ENCODE data around the gene YKT6.

The YKT6 gene

GRCh38 chr7:44219371-44220045, 18.7 kb downstream of the YKT6 start:
- no peak for DNase-seq

- no peak for DNase-seq
Measured at GRCh38 chr7:44220046-44220357, 19.2 kb downstream of the YKT6 start.

GRCh38 chr7:44220358-44221112, 19.8 kb downstream of the YKT6 start:
- no peak for DNase-seq

GRCh38 chr7:44221231-44221791, 20.5 kb downstream of the YKT6 start:
- no peak for DNase-seq

GRCh38 chr7:44222074-44222473, 21.3 kb downstream of the YKT6 start:
- no peak for DNase-seq

GRCh38 chr7:44222776-44223261, 22.0 kb downstream of the YKT6 start:
- DNase-seq, result no peak

- DNase-seq, result no peak
Measured at GRCh38 chr7:44223362-44224079, 22.7 kb downstream of the YKT6 start.

- no peak for DNase-seq
Measured at GRCh38 chr7:44224080-44224973, 23.5 kb downstream of the YKT6 start.

DNA sequence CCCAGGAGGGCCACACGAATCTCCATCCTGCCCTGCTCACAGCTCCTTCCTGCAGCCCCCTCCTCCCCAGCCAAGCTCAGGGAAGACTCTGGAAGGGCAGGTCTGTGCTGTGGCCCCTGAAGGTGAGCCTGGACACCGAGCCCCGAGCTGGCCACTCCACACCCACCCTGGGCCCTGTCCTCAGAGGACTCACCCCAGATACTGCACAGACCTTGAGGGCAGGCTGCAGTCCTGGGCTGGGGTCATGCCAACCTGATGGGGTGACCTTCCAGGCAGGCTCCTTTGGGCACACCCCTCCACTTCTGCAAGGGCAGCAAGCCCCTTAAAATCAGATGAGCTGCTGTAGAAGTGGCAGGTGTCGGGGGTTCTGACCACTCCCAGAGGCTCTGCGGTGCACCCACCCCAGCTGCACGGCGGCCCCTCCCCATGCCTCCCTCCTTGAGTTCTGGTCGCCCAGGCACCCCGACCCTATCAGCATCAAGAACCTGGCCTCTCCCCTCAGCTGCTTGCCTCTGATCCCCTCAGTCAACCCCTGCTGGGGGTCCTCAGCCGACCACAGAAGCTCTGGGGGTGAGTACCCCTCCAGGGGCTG, 24.3 kb downstream of the YKT6 start:
- DNase-seq, result no peak

DNA sequence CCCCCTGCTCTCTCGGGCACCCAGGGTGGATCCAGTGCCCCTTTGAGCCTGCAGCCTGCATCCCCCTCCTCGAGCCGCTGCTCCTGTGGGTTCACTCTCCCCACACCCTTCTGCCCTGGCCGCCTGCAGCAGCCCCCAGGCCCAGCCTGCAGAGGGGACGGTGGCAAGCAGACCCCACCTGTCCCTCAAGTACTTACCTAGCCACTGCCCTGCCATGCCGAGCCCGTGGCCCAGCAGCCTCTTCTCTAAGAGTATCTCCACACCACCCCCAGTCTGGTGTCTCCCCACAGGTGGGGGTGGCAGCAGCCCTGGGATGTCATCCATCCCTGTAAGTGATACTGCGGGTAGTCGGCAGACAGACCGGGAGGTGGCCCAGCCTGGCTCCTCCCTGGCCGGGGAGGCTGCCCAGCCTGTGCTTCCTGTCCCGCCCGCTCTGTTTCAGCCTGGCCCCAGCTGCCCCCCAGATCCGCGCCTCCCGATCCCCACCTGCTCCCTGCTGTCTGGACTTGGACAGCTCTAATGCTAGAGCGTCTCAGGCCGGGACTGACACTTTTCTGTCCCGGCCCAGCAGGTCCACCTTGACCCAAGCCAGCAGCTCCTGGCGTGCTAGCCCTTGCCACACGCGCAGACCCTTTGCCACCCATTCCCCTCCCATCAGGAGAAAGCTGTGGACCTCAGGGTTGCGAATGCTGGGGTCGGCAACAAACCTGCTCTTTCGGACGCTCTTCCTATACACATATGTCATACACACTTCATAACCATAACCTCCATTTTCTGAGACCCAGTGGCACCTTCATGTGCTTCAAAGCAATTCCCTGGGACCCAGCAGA, 25.0 kb downstream of the YKT6 start:
- no peak for DNase-seq

DNA sequence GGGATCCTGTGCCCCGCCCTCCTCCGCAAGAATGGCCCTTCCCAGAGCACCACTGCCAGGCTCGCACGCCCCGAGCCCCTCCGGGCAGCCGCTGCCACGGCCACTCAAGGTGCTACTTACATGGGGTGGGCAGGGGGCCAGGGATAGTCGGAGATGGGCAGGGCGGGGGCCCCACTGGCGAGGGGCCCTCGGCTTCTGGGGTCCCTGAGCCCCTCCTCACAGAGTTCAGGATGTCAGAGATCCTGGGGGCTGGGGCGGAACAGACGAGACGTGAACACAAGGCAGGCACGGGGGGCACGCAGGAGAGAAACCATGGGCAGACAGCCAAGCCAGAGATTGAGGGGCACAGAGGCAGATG, 25.6 kb downstream of the YKT6 start:
- DNase-seq, result no peak

DNA sequence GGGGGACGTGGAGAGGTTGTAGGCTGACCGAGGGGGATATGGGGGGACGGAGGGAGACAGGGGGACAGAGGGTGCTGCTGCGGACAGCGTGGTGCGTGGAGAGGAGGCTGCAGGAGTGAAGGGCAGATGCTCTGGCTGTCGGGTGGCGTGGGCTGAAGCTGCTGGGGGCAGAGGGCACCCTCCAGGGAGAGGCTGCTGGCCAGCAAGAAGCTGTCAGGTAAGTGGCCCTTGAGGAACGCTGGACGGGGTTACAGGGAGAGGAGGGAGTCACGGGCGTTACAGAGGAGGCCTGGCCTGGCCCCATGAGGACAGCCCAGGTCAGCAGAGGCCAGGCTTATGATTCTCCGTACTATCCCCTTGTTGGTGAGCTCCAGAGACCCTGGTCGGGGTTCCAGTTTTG, 27.1 kb downstream of the YKT6 start:
- no peak for DNase-seq

DNA sequence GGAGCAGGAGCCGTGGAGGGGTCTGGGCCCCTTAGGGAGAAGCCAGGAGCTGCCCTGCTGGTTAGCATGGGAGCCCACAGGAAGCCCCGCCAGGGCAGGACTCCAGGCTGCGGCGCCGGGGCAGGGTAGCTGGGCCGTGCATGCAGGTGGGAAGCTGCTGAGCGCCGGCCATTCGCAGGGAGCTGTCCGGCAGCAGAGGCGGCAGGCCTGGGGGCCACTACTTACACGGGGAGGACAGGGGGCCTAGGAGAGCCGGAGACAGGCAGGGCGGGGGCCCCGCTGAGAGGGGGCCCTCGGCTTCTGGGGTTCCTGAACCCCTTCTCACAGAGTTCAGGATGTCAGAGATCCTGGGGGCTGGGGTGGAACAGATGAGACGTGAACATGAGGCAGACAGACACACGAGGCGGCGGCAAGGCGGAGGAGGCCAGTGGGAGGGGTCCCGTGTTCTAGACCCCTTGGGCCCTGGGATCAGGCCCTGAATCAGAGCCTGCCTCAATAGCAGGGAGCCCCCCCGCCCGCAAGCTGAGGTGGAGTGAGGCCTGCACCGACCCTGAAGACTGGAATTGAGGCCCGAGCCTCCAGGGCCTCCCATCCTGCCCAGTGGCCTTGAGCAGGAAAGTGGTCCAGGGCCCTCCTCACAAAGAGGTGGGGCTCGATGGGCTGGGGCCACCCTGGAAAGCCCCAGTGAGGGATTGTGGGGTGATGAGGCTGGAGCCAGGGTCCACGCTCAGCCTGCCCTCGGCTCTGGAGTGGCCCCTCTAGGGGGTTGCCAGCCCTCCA, 28.0 kb downstream of the YKT6 start:
- no peak for DNase-seq

- DNase-seq, result no peak
Measured at GRCh38 chr7:44229546-44230105, 28.8 kb downstream of the YKT6 start.

- DNase-seq, result no peak
Measured at GRCh38 chr7:44230286-44230685, 29.5 kb downstream of the YKT6 start.

GRCh38 chr7:44231088-44231487, 30.3 kb downstream of the YKT6 start:
- no peak for DNase-seq

- no peak for DNase-seq
Measured at GRCh38 chr7:44232396-44232795, 31.6 kb downstream of the YKT6 start.

- DNase-seq, result no peak
Measured at GRCh38 chr7:44232901-44233715, 32.3 kb downstream of the YKT6 start.

DNA sequence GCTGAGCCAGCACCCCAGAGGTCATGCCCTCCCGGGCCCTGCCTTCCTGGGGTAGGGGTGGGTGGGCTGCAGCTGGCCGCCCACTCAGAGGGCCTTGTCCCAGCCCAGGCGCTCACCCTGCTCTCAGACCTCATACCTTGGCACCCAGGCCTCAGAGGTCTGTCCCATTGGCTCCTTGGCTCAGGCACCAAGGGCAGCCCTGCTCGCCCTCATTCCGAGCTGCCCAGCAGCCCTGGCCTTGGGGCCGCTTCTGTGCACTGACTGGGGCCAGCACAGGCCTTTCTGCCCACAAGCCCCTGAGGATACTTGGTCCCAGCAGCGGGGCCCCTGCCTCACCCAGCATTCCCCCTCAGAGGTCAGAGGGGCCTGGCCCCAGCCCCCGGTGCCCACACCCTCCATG, 34.3 kb downstream of the YKT6 start:
- DNase-seq, result no peak
